Fibroblast of skin of back (primary cell): ENCODE results near the gene SSUH2.
A peak's percentile ranks its signal among the peaks of the same experiment; 100 is the strongest.

Source experiments
- DNase-seq: peaks from one replicate; pipeline ENCODE4 v3.0.0-alpha.2; 2013

SSUH2 gene

DNA sequence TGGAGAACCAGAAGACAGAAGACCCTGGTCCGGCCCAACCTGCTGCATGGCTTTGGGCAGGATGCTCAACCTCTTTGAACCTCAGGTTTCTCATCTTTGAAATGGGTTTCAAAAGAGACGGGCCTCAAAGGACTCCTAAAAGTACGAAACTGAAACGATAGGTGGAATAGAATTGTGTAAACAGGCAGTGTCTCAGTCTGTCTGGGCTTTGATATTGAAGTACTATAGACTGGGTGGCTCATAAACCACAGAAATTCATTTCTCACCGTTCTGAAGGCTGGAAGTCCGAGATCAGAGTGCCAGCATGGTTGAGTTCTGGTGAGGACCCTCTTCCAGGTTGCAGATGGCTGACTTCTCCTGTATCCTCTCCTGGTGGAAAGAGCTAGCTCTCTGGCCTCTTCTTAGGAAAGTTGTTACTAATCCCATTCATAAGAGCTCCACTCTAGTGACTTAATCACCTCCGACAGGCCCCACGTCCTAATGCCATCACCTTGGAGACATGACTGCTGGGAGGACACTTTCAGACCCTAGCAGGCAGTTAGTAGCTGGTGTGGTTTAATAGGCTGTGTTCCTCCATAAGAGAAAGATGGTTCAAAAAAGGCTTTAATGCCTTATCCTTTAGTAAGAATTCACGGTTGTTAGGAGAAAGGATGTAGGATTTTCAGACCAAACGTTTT is 35.7 kb downstream of the SSUH2 start:
- no peak for DNase-seq

GRCh38 chr3:8608041-8608790 is 36.4 kb downstream of the SSUH2 start:
- no peak for DNase-seq

DNA sequence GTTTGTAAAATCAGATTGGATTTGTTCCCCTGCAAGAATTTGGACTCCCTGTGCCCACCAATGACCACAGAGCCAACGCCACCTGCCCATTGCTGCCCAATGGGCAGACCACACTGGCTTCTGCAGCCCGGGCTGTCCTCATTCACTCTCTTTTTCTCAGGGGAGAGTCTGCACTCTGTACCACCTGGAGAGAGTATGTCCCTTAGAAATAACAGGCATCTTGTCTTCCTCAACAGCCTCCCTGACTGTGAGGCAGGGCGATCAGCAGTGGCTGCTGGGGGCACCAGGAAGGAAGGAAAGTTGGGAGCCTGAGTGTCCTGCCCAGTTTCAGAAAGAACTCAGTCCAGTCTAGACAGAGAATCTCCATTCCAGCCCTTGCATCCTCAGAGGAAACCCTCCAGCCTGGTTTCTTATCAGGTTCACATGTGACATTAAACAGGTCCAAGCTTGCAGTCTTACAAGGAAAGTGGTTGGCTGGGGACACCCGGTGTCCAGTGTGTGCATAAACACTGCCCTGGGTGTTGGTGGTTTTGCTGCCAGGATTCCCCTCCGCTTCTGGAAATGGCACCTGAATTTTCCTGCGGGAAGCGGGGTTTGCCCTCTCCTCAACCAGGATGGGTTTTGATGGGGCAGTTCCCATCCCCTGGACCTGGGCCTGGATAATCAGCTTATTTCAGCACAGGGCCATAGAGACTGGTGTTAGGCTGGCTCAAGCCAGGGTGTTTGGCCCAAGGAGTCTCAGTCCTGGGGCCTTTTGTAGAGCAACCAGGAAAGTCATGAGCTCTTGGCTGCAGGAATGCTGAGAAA is 37.2 kb downstream of the SSUH2 start:
- DNase-seq = peak; percentile 77

GRCh38 chr3:8606701-8607231 is 37.8 kb downstream of the SSUH2 start:
- DNase-seq = peak; percentile 43

DNA sequence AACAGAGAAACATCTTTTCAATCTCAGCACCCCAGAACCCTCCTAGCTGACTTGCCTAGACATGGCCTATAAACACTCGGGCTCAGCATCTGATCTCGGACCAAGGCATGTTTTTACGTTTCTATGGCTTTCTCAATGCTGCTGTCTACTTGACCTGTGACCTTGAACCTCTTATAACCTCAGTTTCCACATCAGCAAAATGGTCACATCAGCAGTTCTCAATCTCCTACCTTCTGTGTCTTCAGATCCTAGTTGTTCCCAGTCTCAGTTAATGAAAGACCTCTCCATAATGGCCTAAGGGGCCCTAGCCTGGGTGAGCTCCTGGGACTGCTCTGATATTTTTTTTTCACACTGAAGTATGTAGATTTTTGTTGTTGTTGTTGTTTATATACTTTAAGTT is 39.6 kb downstream of the SSUH2 start:
- DNase-seq = no peak

GRCh38 chr3:8604006-8604405 is 40.6 kb downstream of the SSUH2 start:
- no peak for DNase-seq

GRCh38 chr3:8603115-8603710 is 41.4 kb downstream of the SSUH2 start:
- DNase-seq = no peak

- DNase-seq = no peak
Observed at GRCh38 chr3:8600457-8600856, 44.1 kb downstream of the SSUH2 start.

- DNase-seq = no peak
Observed at GRCh38 chr3:8599146-8599545, 45.5 kb downstream of the SSUH2 start.

GRCh38 chr3:8597219-8597853 is 47.3 kb downstream of the SSUH2 start:
- no peak for DNase-seq

DNA sequence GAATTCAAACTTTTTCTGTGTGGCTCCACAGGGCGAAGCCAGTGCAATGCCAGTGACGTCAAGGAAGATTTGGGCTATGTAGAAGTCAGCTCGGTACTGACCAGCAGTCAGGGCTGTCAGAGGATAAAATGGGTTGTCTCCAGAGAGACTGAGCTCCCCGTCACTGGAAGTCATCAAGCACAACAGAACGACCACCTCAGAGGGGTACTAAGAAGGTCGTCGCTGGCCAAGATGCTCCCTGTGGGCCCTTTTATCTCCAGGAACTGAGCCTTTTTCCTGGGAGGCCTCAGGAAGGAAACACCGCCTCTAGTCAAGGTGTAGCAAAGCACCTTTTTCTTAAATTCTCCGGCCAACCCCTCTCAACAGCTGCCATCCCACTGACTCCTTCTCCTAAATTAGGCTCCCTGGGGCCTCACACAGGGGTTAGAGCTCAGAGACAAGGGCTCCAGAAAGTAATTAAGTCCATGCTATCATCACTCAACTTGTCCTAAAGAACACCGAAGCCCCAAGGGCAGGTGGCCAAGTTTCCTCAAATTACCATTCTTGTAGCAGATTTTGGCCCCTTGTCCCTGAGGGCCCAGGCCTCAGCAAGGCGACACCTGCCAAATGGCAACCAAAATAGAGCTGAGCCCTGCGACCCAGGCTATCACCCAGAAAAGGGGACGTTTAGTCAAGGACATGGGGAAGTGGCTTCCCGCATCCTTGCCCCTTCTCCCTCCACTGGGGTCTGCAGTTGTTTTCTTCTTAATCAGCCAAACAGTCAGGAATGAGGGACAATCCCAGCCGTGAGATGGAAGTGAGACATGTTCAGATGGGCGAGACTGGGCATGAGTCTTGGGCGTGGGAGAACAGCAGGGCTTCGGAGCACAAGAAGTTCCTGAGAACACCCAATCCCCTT is 48.0 kb downstream of the SSUH2 start:
- DNase-seq = no peak

- DNase-seq = no peak
Observed at GRCh38 chr3:8595695-8596115, 48.9 kb downstream of the SSUH2 start.

GRCh38 chr3:8595252-8595651 is 49.3 kb downstream of the SSUH2 start:
- DNase-seq = no peak

DNA sequence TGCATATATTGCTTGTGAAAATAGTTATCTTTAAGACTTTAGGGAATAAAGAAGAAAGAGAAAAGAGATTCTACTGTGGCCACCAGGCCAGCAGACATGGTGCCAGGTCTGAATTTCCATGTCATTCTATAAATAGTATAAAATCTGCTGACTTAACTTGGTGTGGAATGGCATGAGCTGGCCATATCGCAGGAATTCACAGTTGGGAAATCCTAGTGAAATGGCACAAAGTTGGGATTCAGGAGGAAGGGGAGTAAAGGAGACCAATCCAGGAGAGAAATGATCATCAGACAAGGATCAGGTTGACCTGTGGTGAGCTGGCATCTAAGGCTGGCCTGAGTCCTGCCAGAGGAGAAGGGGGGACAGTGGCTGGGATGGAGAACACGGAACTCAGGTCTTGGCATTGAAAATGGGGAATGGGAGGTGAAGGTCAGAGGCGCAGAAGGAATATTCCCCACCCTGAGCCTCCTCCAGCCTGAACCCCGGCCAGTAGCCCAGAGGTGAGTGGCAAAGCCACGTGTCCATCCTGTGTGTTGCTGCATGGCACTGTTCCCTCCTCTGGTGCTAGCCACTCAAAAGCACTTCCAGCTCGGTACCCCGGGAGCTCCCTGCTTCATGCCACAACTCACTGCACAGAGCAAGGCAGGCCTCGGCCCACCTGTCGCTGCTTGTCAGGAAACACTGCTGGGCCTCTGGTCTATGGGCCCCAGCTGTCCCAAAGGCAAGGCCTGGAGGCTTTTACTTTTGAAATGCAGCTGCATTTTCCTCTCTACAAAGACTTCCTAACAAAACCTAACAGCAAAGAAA is 51.4 kb downstream of the SSUH2 start:
- peak; percentile 56 for DNase-seq

DNA sequence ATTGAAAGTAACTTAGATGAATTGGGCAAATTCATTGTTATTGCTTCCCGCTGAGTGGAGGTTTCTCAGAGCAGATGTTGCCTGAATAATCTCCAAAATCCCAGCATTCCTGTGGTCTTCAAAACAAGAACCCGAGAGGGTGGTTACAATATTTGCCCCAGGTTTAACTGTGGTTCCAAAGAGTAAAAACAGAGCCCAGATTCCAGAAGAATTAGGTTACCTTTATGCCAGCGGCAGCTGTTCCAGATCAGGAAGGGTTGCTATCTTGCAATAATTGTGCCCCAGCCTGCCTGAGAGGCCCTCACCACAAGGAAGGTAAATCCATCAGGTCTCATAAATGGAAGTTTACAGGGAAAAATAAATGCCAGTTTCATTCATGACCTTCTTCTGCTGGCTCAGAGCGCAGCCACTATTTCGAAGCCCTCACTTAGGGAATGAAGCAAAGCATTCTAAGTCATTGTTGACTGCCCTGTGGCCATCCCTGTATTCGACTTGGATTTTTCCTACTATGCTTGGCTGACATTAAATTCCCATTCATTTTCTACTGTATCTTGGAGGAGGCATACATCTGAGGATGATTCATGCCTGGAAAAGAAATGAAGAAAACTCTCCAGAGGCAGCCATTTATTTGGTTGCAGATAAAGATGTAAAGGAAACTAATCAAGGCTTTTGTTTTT is 54.6 kb downstream of the SSUH2 start:
- peak; percentile 71 for DNase-seq

- DNase-seq = no peak
Observed at GRCh38 chr3:8584661-8585060, 59.9 kb downstream of the SSUH2 start.

DNA sequence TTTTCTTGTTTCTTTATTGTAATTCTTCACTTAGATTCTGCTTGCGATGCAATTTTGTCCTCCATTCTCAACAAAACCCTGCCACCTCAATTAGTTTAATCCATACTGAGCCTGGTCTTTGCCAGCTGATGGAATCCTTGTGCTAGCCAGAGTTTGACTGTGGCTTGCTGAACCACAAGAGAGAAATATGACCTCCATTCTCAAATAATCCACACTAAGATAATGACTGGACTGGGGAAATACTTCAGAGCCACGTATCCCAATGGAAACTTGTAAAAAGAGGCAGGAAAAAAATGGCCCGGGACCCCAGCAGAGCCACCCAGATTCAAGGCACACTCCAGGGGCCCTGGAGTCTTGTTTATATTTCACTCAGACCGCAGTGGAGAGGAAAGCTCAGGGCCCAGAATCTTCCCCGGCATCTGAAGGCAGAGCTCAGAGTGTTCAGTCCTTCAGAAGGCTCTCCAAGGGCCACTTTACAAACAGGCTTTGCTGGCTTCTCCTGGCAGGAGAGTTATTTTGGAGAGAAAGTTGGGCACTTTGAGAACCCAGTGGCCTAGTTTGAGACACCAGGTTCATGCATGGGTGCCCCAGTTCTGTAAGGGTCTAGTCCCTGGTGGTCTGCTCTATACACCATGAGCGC is 62.7 kb downstream of the SSUH2 start:
- no peak for DNase-seq

GRCh38 chr3:8581373-8581772 is 63.2 kb downstream of the SSUH2 start:
- DNase-seq = no peak

- DNase-seq = peak; percentile 75
Observed at GRCh38 chr3:8580434-8580833, 64.2 kb downstream of the SSUH2 start.
